Measurements from ENCODE around the gene STUM.
A peak's percentile ranks its signal among the peaks of the same experiment; 100 is the strongest.
"Not testable (repeated sequence)": the region's sequence is repeated elsewhere in the genome, so short reads cannot be mapped to it uniquely, and the experiment has no call there.

Gene STUM

GRCh38 chr1:226628612-226629155 is 80.1 kb downstream of the STUM start:
- DNase-seq = no peak

- DNase-seq = no peak
Observed at GRCh38 chr1:226629210-226629895, 80.8 kb downstream of the STUM start.

- no peak for DNase-seq
Observed at GRCh38 chr1:226629896-226630550, 81.5 kb downstream of the STUM start.

GRCh38 chr1:226630592-226630991 is 82.0 kb downstream of the STUM start:
- no peak for DNase-seq

- no peak for DNase-seq
Observed at GRCh38 chr1:226631229-226632000, 82.9 kb downstream of the STUM start.

- DNase-seq = no peak
Observed at GRCh38 chr1:226632169-226632879, 83.8 kb downstream of the STUM start.

- peak in 1 of 2 donors; percentile 25 for DNase-seq
Observed at GRCh38 chr1:226632922-226633351, 84.4 kb downstream of the STUM start.

GRCh38 chr1:226633541-226634165 is 85.1 kb downstream of the STUM start:
- no peak for DNase-seq

- peak; percentile 74 to 82 for DNase-seq
Observed at GRCh38 chr1:226634166-226634588, 85.6 kb downstream of the STUM start.

- no peak for DNase-seq
Observed at GRCh38 chr1:226634611-226635246, 86.2 kb downstream of the STUM start.

GRCh38 chr1:226635456-226635941 is 86.9 kb downstream of the STUM start:
- peak in 1 of 2 donors; percentile 50 for DNase-seq

- DNase-seq = no peak
Observed at GRCh38 chr1:226636847-226637096, 88.2 kb downstream of the STUM start.

- DNase-seq = no peak
Observed at GRCh38 chr1:226637147-226637935, 88.8 kb downstream of the STUM start.

GRCh38 chr1:226638001-226638601 is 89.5 kb downstream of the STUM start:
- no peak for DNase-seq

- no peak for DNase-seq
Observed at GRCh38 chr1:226638608-226639007, 90.0 kb downstream of the STUM start.

- not testable (repeated sequence) for DNase-seq
Observed at GRCh38 chr1:226639206-226639605, 90.6 kb downstream of the STUM start.

- DNase-seq = no peak
Observed at GRCh38 chr1:226639631-226640061, 91.1 kb downstream of the STUM start.

GRCh38 chr1:226640321-226641136 is 92.0 kb downstream of the STUM start:
- DNase-seq = no peak

GRCh38 chr1:226641671-226642231 is 93.2 kb downstream of the STUM start:
- DNase-seq = no peak
